ENCODE data around the gene TSPAN16.
"Not testable (repeated sequence)": the region's sequence is repeated elsewhere in the genome, so short reads cannot be mapped to it uniquely, and the experiment has no call there.

Gene TSPAN16

DNA sequence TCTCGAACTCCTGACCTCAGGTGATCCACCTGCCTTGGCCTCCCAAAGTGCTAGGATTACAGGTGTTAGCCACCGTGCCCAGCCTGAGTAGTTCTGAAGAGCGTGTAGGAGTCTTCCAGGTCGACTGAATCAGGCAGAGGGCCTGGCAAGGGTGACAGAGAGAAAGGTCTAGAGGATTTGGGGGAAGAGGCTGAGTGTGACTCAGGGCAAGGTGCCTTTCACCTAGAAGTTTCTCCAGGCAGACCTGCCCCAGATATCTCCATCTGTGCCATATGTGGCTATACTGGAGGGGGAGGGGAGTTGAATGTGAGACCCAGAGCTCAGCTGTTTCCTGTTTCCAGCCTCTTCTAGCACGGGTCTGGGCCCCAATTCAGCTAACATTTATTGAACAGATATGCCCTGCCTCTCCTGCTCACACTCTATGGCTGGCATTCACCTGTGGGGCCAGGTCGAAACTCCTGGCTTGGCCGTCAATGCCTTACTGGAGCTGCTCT, 51.6 kb downstream of the TSPAN16 start:
- DNase-seq: no peak

DNA sequence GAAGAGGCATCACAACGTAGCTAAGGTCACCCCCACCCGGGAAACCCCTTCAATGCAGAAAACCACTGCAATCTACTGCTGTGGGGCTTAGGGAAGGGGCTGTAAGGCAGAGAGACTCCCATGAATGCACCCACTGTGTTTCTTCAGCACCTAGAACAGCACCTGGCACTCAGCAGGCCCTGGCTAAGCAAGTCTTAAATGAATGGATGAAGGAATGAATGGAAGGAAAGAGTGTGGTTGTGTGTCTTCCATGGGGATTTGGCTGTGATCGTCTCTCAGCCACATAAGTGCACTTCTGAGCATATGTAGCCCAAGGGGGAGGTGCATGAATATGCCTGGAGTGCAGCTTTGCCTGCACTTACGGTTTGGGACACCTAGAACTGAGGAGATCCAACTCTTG, 53.2 kb downstream of the TSPAN16 start:
- no peak for DNase-seq

DNA sequence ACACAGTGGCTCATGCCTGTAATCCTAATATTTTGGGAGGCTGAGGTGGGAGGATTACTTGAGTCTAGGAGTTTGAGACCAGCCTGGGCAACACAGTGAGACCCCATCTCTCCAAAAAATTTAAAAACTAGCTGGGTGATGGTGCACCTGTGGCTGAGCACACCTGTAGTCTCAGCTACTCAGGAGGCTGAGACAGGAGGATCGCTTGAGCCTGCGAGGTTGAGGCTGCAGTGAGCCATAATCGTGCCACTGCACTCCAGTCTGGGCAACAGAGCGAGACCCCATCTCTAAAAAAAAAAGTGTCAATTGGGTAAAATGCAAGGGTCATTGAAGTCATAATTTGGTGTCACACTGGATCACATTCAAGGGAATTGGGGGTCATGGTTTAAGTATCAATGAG, 58.1 kb downstream of the TSPAN16 start:
- not testable (repeated sequence) for DNase-seq

- peak; percentile 71 for DNase-seq
Observed at GRCh38 chr19:11355160-11356073, 59.5 kb downstream of the TSPAN16 start, which contains the start of gene PLPPR2. PLPPR2 (plus strand) TSS chr19:11355432; CDS start chr19:11357674, 2,242 bp downstream.

DNA sequence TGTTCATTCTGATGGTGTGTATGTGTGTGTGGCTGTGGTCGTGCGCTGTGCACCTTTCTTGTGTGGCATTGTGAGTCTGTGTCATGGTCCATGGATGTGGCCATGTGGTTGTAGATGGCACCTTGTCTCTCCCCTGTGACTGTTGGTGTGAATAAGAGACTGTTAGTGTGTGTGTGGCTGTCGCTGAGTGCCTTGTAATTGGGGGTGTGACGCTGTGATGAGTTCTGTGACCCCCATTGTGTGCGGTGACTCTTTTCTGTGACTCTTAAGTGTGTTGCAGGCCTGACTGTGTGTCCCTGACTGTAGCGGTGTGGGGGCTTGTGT, 60.1 kb downstream of the TSPAN16 start:
- DNase-seq: no peak

DNA sequence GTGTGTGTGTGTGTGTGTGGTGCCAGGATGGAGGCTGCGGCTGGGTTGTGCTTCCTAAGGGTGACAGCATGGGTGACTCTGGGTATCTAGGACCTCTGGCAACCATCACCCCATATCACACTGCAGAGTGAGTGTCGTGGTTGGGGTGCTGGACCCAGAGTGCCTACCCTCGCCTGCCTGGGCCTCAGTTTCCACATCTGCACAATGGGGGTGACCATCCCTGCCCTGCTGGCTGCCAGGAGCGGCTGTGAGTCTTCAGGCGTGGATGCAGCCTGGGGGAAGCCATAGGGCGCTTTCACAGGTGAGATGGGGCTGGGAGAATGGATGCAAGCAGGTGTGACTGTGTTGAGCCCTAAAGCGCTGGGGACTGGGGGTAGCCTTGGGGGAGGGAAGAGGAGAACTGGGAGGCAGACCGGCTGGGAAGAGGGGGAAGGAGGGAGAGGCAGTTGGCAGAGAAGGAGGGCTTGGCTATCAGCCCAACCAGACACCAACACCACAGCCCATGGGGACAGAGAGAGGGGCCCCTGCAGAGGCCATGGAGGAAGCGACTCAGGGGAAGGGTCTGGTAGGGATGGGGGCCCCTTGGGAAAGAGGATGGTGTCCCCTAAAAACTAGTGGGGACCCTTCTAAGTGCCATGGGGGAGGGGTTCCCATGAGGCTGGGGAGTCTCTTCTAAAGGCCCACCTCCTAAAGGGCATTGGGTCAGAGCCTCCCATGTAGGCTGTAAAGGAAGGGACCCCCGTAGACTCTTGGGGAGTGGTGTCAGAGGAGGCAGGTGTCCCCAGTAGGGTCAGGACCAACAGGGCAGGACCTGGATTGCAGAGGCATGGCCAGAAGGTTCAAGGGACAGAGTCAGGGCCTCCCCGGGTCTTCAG, 61.0 kb downstream of the TSPAN16 start:
- no peak for DNase-seq

DNA sequence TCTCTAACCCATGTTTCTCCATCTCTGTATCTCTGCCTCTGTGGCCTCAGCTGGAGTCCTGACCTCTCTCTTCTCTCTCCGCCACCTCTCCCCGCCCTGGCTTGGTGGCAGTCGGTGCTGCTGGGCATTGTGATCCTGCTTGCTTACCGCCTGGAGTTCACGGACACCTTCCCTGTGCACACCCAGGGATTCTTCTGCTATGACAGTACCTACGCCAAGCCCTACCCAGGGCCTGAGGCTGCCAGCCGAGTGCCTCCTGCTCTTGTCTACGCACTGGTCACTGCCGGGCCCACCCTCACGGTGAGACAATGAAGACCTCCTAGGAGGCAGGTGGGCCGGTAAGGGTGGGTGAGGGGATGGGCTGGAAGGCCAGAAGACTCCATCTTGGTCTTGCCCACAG, 63.5 kb downstream of the TSPAN16 start:
- DNase-seq: no peak

- DNase-seq: no peak
Observed at GRCh38 chr19:11361037-11361770, 65.2 kb downstream of the TSPAN16 start.

GRCh38 chr19:11361771-11362731, 66.1 kb downstream of the TSPAN16 start:
- DNase-seq: no peak

DNA sequence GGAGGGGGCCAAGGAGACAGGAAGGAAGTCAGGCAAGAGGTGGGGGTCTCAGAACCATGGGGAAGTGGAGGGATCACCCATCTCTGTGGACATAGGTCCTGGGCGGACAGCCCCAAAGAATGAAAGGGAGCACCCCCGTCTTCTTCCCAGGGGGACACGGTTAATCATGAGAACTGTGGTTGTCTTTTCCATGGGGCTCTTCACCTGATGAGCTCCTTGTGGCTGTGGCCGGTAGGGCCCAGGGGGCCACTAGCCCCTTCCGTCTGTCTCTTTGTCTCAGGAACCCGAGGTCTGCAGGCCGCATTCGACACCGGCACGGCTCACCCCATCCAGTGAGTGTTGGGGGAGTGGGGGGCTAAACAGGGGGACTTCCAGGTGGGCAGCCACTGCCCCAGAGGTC, 67.9 kb downstream of the TSPAN16 start:
- DNase-seq: no peak

DNA sequence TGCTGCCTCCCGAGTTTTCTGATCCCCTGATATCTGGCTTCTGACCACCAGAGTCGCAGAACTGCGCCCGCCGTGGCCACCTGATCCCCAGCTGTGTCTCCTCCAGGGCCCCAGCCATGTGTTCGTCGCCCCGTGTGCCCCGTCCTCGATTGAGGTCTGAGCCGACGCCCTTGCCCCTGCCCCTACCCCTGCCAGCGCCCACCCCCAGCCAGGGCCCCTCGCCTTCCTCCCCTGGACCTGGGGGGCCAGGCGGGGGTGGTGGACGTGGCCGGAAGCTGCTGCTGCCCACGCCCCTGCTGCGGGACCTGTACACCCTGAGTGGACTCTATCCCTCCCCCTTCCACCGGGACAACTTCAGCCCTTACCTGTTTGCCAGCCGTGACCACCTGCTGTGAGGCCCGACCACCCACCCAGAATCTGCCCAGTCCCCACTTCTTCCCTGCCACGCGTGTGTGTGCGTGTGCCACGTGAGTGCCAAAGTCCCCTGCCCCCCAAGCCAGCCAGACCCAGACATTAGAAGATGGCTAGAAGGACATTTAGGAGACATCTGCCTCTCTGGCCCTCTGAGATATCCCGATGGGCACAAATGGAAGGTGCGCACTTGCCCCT, 68.4 kb downstream of the TSPAN16 start:
- DNase-seq: no peak

DNA sequence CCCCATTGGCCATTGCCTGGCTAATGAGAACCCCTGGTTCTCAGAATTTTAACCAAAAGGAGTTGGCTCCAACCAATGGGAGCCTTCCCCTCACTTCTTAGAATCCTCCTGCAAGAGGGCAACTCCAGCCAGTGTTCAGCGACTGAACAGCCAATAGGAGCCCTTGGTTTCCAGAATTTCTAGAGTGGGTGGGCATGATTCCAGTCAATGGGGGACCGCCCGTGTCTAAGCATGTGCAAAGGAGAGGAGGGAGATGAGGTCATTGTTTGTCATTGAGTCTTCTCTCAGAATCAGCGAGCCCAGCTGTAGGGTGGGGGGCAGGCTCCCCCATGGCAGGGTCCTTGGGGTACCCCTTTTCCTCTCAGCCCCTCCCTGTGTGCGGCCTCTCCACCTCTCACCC, 69.0 kb downstream of the TSPAN16 start:
- no peak for DNase-seq
